Measurements from ENCODE around the gene RC3H1. TPM values are rescaled to one million over a fixed set of nuclear protein-coding genes. Genes with fewer than 3 reads are reported as not detected.

Gene RC3H1
- 10 to 100 TPM; 22.0 to 31.0 TPM for total RNA-seq

GRCh38 chr1:174022080-174022975 is at the start of gene RC3H1:
RC3H1 (minus strand) TSS chr1:174022357; CDS start chr1:173992985, 29,372 bp downstream.

GRCh38 chr1:173917149-173917548 is 105.0 kb downstream of the RC3H1 start, which contains the start of gene SERPINC1:
SERPINC1 (minus strand) TSS chr1:173917327; CDS start chr1:173917259, 68 bp downstream.

Small RNAs within 50 kb of the gene (small RNA-seq; reads per million reads assigned to genes)
- gene RNA5SP67 (0.09 to 0.29 reads per million in 2 donors), gene RNA5SP68 (0 reads per million in 2 donors)

Other genes starting within 250 kb of the RC3H1 start
- gene DARS2, start 197.7 kb downstream of the RC3H1 start, total RNA-seq, result 10 to 100 TPM; 19.6 to 38.0 TPM
- gene CENPL, start 197.5 kb downstream of the RC3H1 start, total RNA-seq, result 10 to 100 TPM; 11.0 to 23.0 TPM
- 100 to 1,000 TPM; 171 to 330 TPM for gene GAS5, start 154.4 kb downstream of the RC3H1 start, total RNA-seq
- 1 to 10 TPM; 7.0 to 10.0 TPM for gene ZBTB37, start 154.0 kb downstream of the RC3H1 start, total RNA-seq
- under 1 TPM in 1 of 2 donors, not detected in 1; 0.33 TPM for gene SERPINC1, start 105.0 kb downstream of the RC3H1 start, total RNA-seq
- gene RABGAP1L, start 137.2 kb upstream of the RC3H1 start, total RNA-seq, result 10 to 100 TPM; 18.0 to 21.0 TPM